Left ventricle myocardium inferior (tissue), 1 donor: Measurements from ENCODE around the gene ACADSB. TPM values are rescaled to one million over a fixed set of nuclear protein-coding genes. Genes with fewer than 3 reads are reported as not detected.

Experiments
- DNase-seq: peaks from one replicate; pipeline ENCODE4 v3.0.0-alpha.2; 2020
- H3K27ac ChIP-seq: fragments of 200-600 bp; replicated peaks from 2 replicates; pipeline ENCODE4 v1.8.0; 2021
- H3K27me3 ChIP-seq: fragments of 200-600 bp; 2 replicates; pipeline ENCODE4 v1.8.0; 2021; ENCODE audit warnings: low read depth
- H3K36me3 ChIP-seq: fragments of 200-600 bp; 2 replicates; pipeline ENCODE4 v1.8.0; 2021
- H3K4me1 ChIP-seq: fragments of 200-600 bp; 2 replicates; pipeline ENCODE4 v1.8.0; 2021
- H3K4me3 ChIP-seq: fragments of 200-600 bp; 2 replicates; pipeline ENCODE4 v1.8.0; 2021; ENCODE audit warnings: mild to moderate bottlenecking, moderate library complexity
- H3K9me3 ChIP-seq: fragments of 200-600 bp; replicated peaks from 2 replicates; pipeline ENCODE4 v1.8.0; 2021
- intact Hi-C: fragments of 100-400 bp; cut with micrococcal nuclease; formaldehyde crosslinking; loops from one replicate; pipeline ENCODE4 v1.11.0; 2022
- total RNA-seq: library from RNA; stranded (reverse); fragmentation: NEBNext Ultra II Directional; extraction: Animal tissue kit (Norgen Biotek cat#: 25700); gene quantifications from one replicate; pipeline ENCODE4 v1.2.1, GENCODE V29; 2021
- TF ChIP-seq, protein P1 (sequence below): fragments of 200-600 bp; IDR thresholded peaks from 2 replicates; pipeline ENCODE4 v1.8.0; 2021; ENCODE audit warnings: antibody characterized with exemption, mild to moderate bottlenecking, borderline replicate concordance
- donor health status: DM: no; HTN: yes; CAD: no; lungs with severe emphysema.

The ACADSB gene
- total RNA-seq, 1 donor from 2014 or later = 109 TPM

DNA sequence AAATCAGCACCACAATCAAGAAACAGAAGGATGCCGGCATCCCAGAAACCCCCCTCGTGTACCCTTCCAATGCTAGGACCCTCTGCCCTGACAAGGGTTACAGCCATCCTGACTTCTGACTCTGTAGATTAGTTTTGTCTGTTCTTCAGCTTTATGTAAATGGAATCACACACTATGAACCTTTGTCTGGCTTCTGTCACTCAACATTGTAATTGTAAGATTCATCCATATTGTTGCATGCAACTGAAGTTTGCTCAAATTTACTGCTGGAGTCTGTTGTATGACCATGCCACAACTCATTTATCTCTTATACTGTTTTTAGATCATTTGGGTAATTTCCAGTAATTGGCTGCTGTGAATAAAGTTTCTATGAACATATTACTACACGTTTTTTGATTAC lies 8.7 kb upstream of the ACADSB start:
- H3K27ac ChIP-seq = no peak overlapping the region
- TF ChIP-seq, protein P1, sequence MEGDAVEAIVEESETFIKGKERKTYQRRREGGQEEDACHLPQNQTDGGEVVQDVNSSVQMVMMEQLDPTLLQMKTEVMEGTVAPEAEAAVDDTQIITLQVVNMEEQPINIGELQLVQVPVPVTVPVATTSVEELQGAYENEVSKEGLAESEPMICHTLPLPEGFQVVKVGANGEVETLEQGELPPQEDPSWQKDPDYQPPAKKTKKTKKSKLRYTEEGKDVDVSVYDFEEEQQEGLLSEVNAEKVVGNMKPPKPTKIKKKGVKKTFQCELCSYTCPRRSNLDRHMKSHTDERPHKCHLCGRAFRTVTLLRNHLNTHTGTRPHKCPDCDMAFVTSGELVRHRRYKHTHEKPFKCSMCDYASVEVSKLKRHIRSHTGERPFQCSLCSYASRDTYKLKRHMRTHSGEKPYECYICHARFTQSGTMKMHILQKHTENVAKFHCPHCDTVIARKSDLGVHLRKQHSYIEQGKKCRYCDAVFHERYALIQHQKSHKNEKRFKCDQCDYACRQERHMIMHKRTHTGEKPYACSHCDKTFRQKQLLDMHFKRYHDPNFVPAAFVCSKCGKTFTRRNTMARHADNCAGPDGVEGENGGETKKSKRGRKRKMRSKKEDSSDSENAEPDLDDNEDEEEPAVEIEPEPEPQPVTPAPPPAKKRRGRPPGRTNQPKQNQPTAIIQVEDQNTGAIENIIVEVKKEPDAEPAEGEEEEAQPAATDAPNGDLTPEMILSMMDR = no peak
- no peak overlapping the region for H3K4me3 ChIP-seq
- peaks cover 25% of the 10 kb centered on the region for H3K36me3 ChIP-seq
- H3K27me3 ChIP-seq = no peaks in the 10 kb centered on the region
- intact Hi-C loops = no loop called here
- peaks cover 44% of the 10 kb centered on the region for H3K4me1 ChIP-seq
- DNase-seq = no peak
- no peaks in the 10 kb centered on the region for H3K9me3 ChIP-seq

DNA sequence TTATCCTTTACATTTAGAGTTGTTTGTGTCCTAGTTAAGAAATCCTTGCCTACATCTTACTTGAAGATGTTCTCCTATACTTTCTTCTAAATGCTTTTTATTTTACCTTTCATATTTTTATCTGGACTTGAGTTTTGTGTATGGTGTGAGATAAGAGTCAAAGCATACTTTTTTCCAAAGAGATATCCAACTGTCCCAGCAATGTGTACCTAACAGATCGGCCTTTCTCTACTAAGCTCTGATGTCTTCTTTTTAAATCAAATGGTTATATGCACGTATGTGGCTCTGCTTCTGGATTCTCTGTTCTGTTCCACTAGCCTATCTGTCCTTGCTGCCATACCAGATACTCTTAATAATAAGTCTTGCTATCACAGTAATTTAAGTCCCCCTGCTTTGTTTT lies 7.4 kb upstream of the ACADSB start:
- no peak for DNase-seq
- Histone ChIP-seq H3K4me1 (peaks cover 57% of the 10 kb centered on the region), H3K9me3 (no peaks in the 10 kb centered on the region), H3K4me3 (no peak overlapping the region), H3K27ac (no peak overlapping the region), H3K36me3 (peaks cover 14% of the 10 kb centered on the region), H3K27me3 (no peaks in the 10 kb centered on the region)
- intact Hi-C loops = no loop called here
- TF ChIP-seq, protein P1 = no peak

DNA sequence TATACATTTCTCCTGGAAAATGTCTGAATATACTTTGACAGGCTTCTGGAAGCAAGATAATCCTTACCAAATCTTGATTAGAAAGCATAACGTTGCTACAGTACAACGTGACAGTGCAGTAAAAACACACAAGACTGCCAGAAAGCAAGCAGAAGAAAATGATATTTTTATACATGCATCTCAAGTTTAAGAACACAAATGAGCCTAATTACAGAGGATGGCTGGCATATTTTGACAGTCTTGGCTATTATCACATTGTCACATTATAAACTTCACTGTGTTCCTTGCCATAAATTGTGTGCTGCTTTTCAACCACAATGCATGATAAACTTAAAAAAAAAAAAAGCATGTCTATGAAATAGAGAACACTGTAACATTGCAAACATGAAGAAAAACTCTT lies 4.5 kb upstream of the ACADSB start:
- no peak overlapping the region for H3K27ac ChIP-seq
- TF ChIP-seq, protein P1 = no peak
- peaks cover 70% of the 10 kb centered on the region for H3K4me1 ChIP-seq
- intact Hi-C loops = no loop called here
- DNase-seq = no peak
- no peak overlapping the region for H3K4me3 ChIP-seq
- no peaks in the 10 kb centered on the region for H3K36me3 ChIP-seq
- no peaks in the 10 kb centered on the region for H3K27me3 ChIP-seq
- no peaks in the 10 kb centered on the region for H3K9me3 ChIP-seq

DNA sequence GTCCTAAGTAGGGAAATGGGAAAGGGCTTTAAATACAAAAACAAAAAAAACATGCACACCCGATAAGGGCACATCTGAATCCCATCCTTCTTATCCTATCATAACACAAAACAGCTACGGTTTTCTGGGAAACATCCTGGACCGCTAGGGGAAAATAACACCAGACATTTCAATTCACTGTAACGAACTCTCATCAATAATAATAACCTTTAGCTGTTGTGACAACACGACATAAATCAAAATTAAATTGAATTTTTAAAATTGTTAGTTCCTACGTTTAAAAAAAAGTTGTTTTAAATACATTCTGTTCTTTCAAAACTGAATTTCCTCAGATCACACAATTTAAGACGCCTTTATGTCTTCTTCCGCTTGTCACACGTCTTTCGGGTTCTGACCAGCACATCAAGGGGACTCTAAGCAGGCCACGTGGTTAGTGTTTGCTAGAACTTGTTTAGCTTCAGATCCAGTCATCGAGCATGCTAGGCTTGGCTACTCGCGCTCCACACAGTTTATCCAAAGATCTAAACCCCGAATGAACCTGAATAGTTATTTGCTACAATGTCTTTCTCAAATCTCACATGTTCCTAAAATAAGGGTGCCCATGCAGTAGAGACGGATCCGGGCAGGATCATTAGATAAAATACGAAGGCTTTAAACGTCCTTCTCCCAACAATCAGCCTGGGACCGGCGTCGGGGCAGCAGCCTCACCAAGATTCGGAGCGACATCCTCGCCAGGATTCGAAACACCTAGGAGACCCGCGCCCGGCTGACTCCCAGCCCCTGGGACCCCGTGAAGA lies 1.1 kb upstream of the ACADSB start:
- peaks cover 65% of the 10 kb centered on the region for H3K4me1 ChIP-seq
- H3K9me3 ChIP-seq = no peaks in the 10 kb centered on the region
- TF ChIP-seq, protein P1 = no peak
- intact Hi-C loops = no loop called here
- H3K27me3 ChIP-seq = no peaks in the 10 kb centered on the region
- H3K36me3 ChIP-seq = peaks cover 3% of the 10 kb centered on the region
- peak overlapping the region; percentile 95 for H3K4me3 ChIP-seq
- no peak for DNase-seq
- H3K27ac ChIP-seq = peak overlapping the region; percentile 94

DNA sequence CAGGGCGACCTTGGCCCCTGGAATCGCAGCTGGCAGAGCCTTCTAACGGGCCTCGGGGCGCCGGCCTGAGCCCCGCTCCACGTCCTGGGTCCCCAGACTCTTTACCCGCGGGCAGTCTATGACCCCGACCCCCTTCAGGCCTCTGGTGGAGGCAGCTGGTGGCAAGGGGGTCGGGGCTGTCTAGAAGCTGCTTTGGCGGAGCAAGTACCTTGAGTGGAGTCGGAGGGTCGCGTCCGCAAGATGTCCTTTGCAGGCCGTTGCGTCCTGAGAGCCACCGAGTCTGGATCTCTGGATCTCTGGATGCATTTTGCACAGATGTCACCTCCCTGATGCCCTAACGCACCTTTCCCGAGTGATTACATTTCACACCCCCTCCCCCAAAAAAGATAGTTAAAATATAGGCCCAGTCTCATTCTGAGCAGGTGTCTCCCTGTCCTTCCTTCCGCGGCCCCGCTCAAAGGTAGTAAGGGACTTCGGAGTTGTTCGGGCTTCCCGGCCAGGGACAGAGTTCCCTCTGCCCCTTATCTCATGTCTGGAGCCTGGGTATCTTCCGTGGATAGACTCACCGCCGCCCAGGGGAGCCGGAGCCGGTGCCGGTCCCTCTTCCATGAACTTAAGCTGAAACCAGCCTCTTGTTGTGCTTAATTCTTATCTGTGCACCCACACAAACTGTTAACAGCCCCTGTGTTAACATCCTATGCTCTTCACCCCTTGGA lies 457 bp downstream of the ACADSB start:
- Histone ChIP-seq H3K9me3 (no peaks in the 10 kb centered on the region), H3K27me3 (no peaks in the 10 kb centered on the region), H3K36me3 (peaks cover 3% of the 10 kb centered on the region), H3K4me3 (peak overlapping the region; percentile 95), H3K27ac (peak overlapping the region; percentile 94), H3K4me1 (peaks cover 57% of the 10 kb centered on the region)
- TF ChIP-seq, protein P1 = no peak
- intact Hi-C loops = no loop called here
- peak; percentile 21 for DNase-seq
